ENCODE data around the gene TBC1D4.
"Not testable (repeated sequence)": the region's sequence is repeated elsewhere in the genome, so short reads cannot be mapped to it uniquely, and the experiment has no call there.

DNA sequence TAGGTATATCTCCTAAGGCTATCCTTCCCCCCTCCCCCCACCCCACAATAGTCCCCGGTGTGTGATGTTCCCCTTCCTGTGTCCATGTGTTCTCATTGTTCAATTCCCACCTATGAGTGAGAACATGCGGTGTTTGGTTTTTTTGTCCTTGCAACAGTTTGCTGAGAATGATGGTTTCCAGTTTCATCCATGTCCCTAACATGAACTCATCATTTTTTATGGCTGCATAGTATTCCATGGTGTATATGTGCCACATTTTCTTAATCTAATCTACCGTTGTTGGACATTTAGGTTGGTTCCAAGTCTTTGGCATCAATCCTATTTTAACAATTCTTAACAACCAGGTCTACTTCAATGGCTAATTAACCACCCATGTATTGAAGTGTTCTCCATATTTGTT, 130.4 kb downstream of the TBC1D4 start:
- TF ChIP-seq, protein P1, sequence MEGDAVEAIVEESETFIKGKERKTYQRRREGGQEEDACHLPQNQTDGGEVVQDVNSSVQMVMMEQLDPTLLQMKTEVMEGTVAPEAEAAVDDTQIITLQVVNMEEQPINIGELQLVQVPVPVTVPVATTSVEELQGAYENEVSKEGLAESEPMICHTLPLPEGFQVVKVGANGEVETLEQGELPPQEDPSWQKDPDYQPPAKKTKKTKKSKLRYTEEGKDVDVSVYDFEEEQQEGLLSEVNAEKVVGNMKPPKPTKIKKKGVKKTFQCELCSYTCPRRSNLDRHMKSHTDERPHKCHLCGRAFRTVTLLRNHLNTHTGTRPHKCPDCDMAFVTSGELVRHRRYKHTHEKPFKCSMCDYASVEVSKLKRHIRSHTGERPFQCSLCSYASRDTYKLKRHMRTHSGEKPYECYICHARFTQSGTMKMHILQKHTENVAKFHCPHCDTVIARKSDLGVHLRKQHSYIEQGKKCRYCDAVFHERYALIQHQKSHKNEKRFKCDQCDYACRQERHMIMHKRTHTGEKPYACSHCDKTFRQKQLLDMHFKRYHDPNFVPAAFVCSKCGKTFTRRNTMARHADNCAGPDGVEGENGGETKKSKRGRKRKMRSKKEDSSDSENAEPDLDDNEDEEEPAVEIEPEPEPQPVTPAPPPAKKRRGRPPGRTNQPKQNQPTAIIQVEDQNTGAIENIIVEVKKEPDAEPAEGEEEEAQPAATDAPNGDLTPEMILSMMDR (IDR thresholded peaks at IDR 0.05) = not testable (repeated sequence)
- TF ChIP-seq POLR2A (IDR thresholded peaks at IDR 0.05) = not testable (repeated sequence)

Measured in uterus (tissue), 2 donors.